ENCODE results near the gene BEAN1.

The BEAN1 gene

DNA sequence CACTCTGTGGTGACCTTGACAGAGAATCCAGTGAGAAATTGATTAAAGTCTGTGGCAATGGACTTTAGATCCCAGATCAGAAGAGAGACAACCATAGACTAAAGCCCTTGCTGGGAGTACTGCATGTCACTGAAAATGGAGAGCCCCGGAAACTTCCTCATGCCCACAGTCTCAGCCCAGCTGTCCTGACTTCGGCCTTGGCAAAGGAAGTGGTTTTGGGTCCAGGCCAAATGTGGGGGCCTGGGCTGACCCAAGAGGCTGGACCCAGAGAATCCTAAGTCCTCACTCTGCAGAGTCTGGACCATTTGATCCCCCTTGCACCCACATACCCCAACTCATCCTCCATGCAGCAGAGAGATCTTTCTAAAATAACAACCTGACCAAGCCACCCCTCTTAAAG lies 4.7 kb upstream of the BEAN1 start:
- Histone ChIP-seq H3K4me3 (ENCODE audit: low read length) (no peak overlapping the region), H3K4me1 (ENCODE audit: control insufficient read depth, insufficient read depth, low read length) (peaks cover 5% of the 10 kb centered on the region), H3K9me3 (ENCODE audit: control insufficient read depth, insufficient read depth, low read length) (no peaks in the 10 kb centered on the region), H3K27ac (ENCODE audit: low read length) (no peak overlapping the region), H3K27me3 (ENCODE audit: control insufficient read depth, insufficient read depth, low read length) (peaks cover 19% of the 10 kb centered on the region), H3K36me3 (ENCODE audit: control insufficient read depth, insufficient read depth, low read length) (peaks cover 2% of the 10 kb centered on the region; the same call in 1 of the 2 replicates)
- no CpG with 5 or more reads among the region's 2 CpGs for WGBS (ENCODE audit: insufficient coverage, insufficient read length)
- no peak for DNase-seq (ENCODE audit: low read depth, low spot score)

DNA sequence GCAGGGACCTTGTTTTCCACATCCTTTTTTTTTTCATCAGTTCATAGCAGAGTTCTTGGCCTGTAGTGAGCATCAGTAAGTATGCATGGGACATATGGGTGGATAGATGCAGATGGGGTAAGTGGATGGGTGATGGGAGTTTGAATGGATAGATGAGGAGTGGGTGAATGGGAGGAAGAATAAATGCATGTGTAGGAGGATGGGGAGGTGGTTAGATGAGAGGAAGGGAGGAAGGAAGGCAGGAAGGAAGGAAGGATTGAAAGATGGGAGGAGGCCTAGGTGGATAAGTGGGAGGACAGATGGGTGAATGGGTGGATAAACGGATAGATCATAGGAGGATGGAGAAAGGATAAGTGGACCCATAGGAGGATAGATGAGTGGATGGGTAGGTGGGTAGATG lies 3.9 kb upstream of the BEAN1 start:
- Histone ChIP-seq H3K36me3 (ENCODE audit: control insufficient read depth, insufficient read depth, low read length) (peaks cover 2% of the 10 kb centered on the region; the same call in 1 of the 2 replicates), H3K27me3 (ENCODE audit: control insufficient read depth, insufficient read depth, low read length) (peaks cover 27% of the 10 kb centered on the region), H3K27ac (ENCODE audit: low read length) (no peak overlapping the region), H3K9me3 (ENCODE audit: control insufficient read depth, insufficient read depth, low read length) (no peaks in the 10 kb centered on the region), H3K4me1 (ENCODE audit: control insufficient read depth, insufficient read depth, low read length) (peaks cover 5% of the 10 kb centered on the region), H3K4me3 (ENCODE audit: low read length) (no peak overlapping the region)
- DNase-seq (ENCODE audit: low read depth, low spot score) = no peak
- WGBS (ENCODE audit: insufficient coverage, insufficient read length) = no CpG with 5 or more reads among the region's 1 CpG

DNA sequence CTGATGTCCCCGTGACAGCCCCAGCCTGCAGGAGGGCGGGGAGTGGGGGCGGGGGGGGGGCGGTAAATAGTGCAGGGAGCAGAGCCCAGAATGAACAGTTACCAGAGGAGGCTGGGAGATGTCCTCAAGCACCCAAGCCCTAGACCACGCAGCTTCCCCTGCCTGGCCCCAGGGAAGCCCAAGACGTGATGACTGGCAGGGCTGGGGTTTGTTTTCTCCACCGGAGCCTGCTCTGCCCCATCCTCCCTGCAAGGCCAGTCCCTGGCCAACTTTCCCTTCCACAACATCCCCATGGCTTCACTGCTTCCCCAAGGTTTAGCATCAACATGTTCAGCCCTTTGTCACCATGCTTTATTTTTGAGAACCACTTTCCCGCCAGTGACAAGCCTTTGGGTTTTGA lies 1.4 kb upstream of the BEAN1 start:
- no peak overlapping the region for H3K27ac ChIP-seq (ENCODE audit: low read length)

DNA sequence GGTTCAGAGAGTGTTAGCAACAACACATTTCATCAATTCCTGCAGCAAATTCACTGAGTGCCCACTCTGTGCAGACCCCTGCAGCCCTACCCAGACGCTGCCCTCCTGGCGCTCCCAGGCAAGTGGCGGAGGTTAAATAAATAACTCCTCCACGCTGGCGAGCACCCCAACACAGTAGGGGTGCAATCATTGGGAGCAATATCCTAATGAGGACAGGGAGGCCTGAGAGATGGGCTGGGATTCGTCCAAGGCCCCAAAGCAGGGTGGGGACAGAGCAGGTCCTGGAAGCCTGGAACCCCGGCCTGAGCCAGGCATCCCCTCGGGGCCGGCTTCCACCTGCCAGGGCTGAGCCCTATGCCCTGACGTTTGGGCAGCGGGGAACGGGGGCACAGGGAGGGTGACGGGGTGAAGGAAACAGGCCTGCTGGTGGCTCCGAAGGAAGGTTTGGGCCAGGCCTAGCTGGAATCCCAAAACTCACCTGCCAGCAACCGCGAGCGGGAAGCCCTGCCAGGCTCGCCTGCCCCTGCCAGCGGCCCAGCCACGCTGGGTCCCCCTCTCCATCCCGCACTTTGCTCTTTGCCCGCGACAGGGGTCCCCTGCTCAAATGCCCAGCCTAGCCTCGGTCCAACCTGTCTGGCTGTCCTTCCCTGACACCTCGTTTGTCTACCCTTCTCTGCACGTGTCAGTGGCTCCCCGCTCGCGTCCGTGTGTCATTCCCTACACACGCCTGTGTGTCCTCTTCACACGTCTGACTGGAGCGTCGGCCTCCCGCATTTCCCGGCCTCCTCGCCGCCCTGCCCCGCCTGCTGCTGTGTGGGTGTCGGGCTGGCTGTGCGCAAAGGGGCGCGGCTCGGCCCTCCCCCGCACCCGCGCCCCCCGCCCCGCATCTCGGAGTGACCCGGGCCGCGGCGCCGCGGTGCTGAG lies 721 bp upstream of the BEAN1 start:
- no peak overlapping the region for H3K27ac ChIP-seq (ENCODE audit: low read length)
- DNase-seq (ENCODE audit: low read depth, low spot score) = no peak
- peaks cover 6% of the 10 kb centered on the region for H3K4me1 ChIP-seq (ENCODE audit: control insufficient read depth, insufficient read depth, low read length)
- H3K27me3 ChIP-seq (ENCODE audit: control insufficient read depth, insufficient read depth, low read length) = peaks cover 46% of the 10 kb centered on the region
- no peaks in the 10 kb centered on the region for H3K9me3 ChIP-seq (ENCODE audit: control insufficient read depth, insufficient read depth, low read length)
- no CpG with 5 or more reads among the region's 56 CpGs for WGBS (ENCODE audit: insufficient coverage, insufficient read length)
- peak overlapping the region; percentile 62 for H3K4me3 ChIP-seq (ENCODE audit: low read length)
- H3K36me3 ChIP-seq (ENCODE audit: control insufficient read depth, insufficient read depth, low read length) = peaks cover 2% of the 10 kb centered on the region; the same call in 1 of the 2 replicates

More for the DNA sequence above, 1.4 kb upstream of the BEAN1 start:
- Histone ChIP-seq H3K36me3 (ENCODE audit: control insufficient read depth, insufficient read depth, low read length) (peaks cover 2% of the 10 kb centered on the region; the same call in 1 of the 2 replicates), H3K9me3 (ENCODE audit: control insufficient read depth, insufficient read depth, low read length) (no peaks in the 10 kb centered on the region), H3K4me1 (ENCODE audit: control insufficient read depth, insufficient read depth, low read length) (peaks cover 6% of the 10 kb centered on the region), H3K27me3 (ENCODE audit: control insufficient read depth, insufficient read depth, low read length) (peaks cover 46% of the 10 kb centered on the region), H3K4me3 (ENCODE audit: low read length) (no peak overlapping the region)
- DNase-seq (ENCODE audit: low read depth, low spot score) = no peak
- WGBS (ENCODE audit: insufficient coverage, insufficient read length) = no CpG with 5 or more reads among the region's 8 CpGs

DNA sequence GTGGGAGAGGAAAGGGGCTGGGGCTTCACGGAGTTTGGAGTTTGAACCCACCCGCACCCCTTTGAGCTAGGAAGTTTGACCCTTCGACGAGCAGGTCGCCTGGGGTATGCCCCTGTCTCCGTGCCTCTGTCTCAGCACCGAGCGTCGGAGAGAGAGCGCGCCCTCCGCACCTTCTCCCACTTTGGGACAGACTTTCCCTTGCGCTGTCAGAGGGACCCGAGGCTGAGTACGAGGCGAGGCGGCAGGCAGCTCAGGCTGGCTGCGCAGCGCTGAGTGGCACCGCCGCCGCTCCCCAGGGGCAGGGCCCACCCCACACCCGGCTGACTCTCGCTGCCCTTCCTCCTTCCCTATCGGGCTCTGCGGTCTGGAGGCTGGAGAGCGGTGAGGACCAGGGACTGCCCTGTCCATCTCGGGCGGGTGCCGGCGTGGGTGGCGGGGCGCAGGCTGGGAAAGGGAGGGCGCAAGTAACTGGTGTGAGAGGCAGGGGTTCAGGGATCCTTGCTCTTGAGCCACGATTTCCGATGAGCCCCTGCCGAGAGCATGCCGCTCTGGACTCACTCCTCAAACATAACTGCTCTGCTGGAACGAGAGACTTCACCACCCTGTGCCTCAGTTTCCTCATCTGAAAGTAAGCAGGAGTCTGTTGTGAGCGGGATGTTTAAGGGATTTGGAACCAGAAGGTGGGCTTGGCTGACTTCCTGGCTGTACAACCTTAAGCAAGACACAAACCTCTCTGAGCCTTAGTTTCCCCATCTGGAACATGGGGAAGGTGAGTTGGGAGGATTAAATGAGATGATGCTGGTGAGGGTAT lies 981 bp downstream of the BEAN1 start:
- DNase-seq (ENCODE audit: low read depth, low spot score) = no peak
- H3K36me3 ChIP-seq (ENCODE audit: control insufficient read depth, insufficient read depth, low read length) = peaks cover 2% of the 10 kb centered on the region; the same call in 1 of the 2 replicates
- peaks cover 46% of the 10 kb centered on the region for H3K27me3 ChIP-seq (ENCODE audit: control insufficient read depth, insufficient read depth, low read length)
- no peak overlapping the region for H3K27ac ChIP-seq (ENCODE audit: low read length)
- H3K4me1 ChIP-seq (ENCODE audit: control insufficient read depth, insufficient read depth, low read length) = peaks cover 6% of the 10 kb centered on the region
- no peaks in the 10 kb centered on the region for H3K9me3 ChIP-seq (ENCODE audit: control insufficient read depth, insufficient read depth, low read length)
- H3K4me3 ChIP-seq (ENCODE audit: low read length) = peak overlapping the region; percentile 62; the same call in 1 of the 2 replicates
- no CpG with 5 or more reads among the region's 40 CpGs for WGBS (ENCODE audit: insufficient coverage, insufficient read length)

DNA sequence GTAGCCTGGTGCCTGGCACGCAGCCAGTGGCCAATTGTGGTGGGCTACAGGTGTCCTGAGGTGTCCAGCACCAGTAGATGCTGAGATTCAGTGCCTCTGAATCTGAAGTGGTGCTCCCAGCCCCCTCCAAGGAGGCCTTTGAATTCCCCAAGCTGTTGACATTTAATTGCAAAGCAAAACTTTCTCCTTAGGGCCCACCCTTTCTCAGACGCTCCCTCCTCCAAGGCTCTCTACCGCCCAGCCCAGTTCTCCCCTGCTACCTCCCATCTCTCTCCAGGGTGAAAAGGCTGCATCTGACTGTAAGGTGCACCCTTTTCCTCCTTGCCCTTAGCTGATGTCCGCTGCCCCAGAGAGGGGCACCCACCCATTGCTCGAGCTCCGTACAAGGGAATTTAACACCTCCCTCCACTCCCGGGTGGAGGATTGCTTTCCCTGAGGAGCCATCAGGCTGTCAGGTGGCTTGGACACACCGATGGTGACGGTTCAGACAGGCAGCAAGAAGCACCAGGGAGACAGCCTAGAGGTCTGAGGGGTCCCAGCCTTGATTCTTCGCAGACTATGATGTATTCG lies 1.7 kb downstream of the BEAN1 start:
- peaks cover 46% of the 10 kb centered on the region for H3K27me3 ChIP-seq (ENCODE audit: control insufficient read depth, insufficient read depth, low read length)
- WGBS (ENCODE audit: insufficient coverage, insufficient read length) = no CpG with 5 or more reads among the region's 11 CpGs
- H3K4me3 ChIP-seq (ENCODE audit: low read length) = no peak overlapping the region

DNA sequence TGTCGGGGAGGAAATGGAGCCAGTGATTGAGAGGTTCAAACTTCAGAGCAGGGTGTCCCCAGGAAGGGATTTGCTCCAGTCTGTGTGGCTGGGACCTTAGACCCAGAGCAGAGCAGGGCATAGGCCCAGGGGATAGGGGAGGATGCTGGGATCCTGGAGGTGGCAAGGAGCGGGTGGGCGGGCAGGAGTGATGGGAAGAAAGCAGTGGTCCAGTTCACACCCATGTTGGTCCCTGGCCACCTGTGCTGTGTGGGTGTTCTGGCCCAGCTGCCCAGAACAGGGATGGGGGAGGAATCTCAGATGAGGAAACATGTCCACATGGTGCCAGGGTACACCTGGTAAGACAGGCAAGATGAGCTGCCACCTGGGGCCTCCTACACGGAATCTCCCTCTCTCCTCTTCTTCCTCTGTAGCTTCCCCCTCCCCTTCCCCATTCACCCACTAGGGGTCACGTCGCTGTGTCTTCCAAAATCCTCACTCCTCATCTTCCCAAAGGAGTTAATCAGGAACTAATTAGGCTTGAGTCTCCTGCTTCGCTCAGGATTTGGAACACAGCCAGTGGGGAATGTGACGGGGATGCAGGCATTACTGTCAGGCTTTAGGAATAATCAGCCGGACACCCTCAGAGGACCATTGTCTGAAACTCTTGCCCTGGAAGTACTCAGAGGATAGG lies 2.3 kb downstream of the BEAN1 start:
- Histone ChIP-seq H3K4me3 (ENCODE audit: low read length) (no peak overlapping the region), H3K27me3 (ENCODE audit: control insufficient read depth, insufficient read depth, low read length) (peaks cover 46% of the 10 kb centered on the region), H3K36me3 (ENCODE audit: control insufficient read depth, insufficient read depth, low read length) (peaks cover 2% of the 10 kb centered on the region; the same call in 1 of the 2 replicates), H3K9me3 (ENCODE audit: control insufficient read depth, insufficient read depth, low read length) (no peaks in the 10 kb centered on the region), H3K27ac (ENCODE audit: low read length) (no peak overlapping the region), H3K4me1 (ENCODE audit: control insufficient read depth, insufficient read depth, low read length) (peaks cover 6% of the 10 kb centered on the region)
- no CpG with 5 or more reads among the region's 9 CpGs for WGBS (ENCODE audit: insufficient coverage, insufficient read length)
- no peak for DNase-seq (ENCODE audit: low read depth, low spot score)

More for the DNA sequence above, 1.7 kb downstream of the BEAN1 start:
- DNase-seq (ENCODE audit: low read depth, low spot score) = no peak
- H3K36me3 ChIP-seq (ENCODE audit: control insufficient read depth, insufficient read depth, low read length) = peaks cover 2% of the 10 kb centered on the region; the same call in 1 of the 2 replicates
- no peak overlapping the region for H3K27ac ChIP-seq (ENCODE audit: low read length)
- peaks cover 6% of the 10 kb centered on the region for H3K4me1 ChIP-seq (ENCODE audit: control insufficient read depth, insufficient read depth, low read length)
- no peaks in the 10 kb centered on the region for H3K9me3 ChIP-seq (ENCODE audit: control insufficient read depth, insufficient read depth, low read length)

DNA sequence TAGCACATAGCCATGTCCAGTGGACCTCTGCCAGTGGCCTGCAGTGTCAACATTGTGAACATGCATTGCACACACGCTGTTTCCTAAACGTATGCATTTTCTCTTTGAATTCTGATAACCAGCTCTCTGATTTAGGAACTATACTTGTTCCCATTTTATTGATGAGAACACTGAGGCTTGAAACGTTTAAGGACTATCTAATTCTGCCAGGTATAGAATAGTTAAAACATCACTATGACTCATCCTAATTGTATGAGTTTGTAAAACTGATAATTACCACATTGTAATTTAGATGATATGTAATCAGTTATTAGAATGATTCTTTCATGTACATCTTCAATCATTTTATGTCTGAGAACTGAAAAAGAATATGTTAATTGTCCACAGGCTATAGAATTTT lies 3.1 kb downstream of the BEAN1 start:
- H3K36me3 ChIP-seq (ENCODE audit: control insufficient read depth, insufficient read depth, low read length) = peaks cover 2% of the 10 kb centered on the region; the same call in 1 of the 2 replicates
- no peaks in the 10 kb centered on the region for H3K9me3 ChIP-seq (ENCODE audit: control insufficient read depth, insufficient read depth, low read length)
- no peak overlapping the region for H3K27ac ChIP-seq (ENCODE audit: low read length)
- peaks cover 9% of the 10 kb centered on the region for H3K4me1 ChIP-seq (ENCODE audit: control insufficient read depth, insufficient read depth, low read length)
- H3K4me3 ChIP-seq (ENCODE audit: low read length) = no peak overlapping the region
- H3K27me3 ChIP-seq (ENCODE audit: control insufficient read depth, insufficient read depth, low read length) = peaks cover 41% of the 10 kb centered on the region
- WGBS (ENCODE audit: insufficient coverage, insufficient read length) = no CpG with 5 or more reads among the region's 3 CpGs
- no peak for DNase-seq (ENCODE audit: low read depth, low spot score)

DNA sequence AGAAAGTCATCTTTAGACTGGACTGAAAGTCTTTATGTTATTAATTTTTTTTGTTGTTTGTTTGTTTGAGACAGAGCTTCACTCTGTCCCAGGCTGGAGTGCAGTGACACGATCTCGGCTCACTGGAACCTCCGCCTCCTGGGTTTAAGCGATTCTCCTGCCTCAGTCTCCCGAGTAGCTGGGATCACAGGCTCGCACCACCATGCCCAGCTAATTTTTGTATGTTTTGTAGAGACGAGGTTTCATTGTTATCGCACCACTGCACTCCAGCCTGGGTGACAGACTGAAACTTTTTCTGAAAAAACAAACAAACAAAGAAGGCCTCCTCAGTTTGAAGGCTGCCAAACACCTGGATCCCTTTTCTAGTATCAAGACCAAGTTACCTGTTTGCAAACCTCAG lies 4.7 kb downstream of the BEAN1 start:
- Histone ChIP-seq H3K27me3 (ENCODE audit: control insufficient read depth, insufficient read depth, low read length) (peaks cover 27% of the 10 kb centered on the region), H3K9me3 (ENCODE audit: control insufficient read depth, insufficient read depth, low read length) (no peaks in the 10 kb centered on the region), H3K4me1 (ENCODE audit: control insufficient read depth, insufficient read depth, low read length) (peaks cover 5% of the 10 kb centered on the region), H3K36me3 (ENCODE audit: control insufficient read depth, insufficient read depth, low read length) (no peaks in the 10 kb centered on the region), H3K27ac (ENCODE audit: low read length) (no peak overlapping the region), H3K4me3 (ENCODE audit: low read length) (no peak overlapping the region)
- WGBS (ENCODE audit: insufficient coverage, insufficient read length) = no CpG with 5 or more reads among the region's 8 CpGs
- DNase-seq (ENCODE audit: low read depth, low spot score) = no peak

Measured in iPS DF 6.9 (cell line).